ENCODE measurements around the gene MRPS22.
A peak's percentile ranks its signal among the peaks of the same experiment; 100 is the strongest.
"Not testable (repeated sequence)": the region's sequence is repeated elsewhere in the genome, so short reads cannot be mapped to it uniquely, and the experiment has no call there.

MRPS22 gene

DNA sequence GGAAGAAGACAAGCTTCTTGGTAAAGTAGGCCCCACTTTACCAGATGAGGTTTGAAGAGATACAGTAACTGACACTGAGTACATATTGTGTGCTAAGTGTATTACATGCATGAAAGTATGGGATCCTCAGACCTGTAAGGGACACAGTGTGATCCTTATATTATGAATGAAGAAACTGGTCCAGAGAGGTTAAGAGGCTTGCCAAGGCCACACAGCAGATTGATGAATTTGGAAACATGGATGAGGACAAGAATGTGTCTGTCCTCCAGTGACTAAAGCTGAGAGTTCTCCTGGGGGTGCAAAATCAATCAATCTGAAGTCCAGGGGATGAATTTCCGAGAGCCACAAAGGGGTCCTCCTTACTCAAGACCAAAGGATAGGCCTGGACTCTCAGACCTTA is 31.4 kb upstream of the MRPS22 start:
- DNase-seq (ENCODE audit: low spot score): no peak

DNA sequence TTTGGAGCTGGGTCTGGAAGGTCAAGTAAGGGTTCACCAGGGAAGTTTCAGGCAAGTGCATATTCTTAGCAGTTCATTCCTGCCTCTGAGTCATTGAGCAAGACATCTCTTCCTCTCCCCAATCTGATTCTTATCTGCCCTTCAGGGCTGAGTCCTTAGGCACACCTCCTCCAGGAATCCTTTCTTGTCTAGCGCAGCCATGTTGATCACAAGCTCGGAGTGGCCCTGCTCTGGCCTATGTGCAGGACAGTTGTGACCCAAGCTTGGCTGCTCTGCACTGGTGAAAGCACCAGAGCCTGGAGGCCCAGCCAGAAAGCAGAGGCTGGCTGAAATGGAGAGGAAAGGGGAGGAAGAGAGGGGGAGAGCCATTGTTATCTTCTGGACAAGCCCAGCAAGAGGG is 30.9 kb upstream of the MRPS22 start:
- DNase-seq (ENCODE audit: low spot score): no peak

DNA sequence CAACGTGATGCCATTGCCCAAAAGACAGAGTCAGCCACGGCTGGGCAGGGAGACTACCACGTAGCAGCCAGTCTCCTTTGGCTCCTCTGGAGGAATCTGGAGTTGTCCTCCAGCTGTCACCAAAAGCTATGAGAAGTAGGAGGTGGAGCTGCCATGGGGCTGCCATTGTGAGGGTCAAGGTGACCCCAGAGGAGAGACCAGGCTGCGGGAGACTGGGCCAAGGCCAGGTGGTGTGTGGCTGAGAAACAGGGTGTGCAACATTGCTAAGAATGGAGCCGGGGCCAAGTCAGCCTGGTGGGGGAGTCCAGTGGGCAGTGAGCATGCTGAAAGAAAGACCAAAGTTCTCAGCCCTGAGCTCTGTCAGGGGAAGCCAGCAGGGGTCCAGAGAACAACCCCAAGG is 29.9 kb upstream of the MRPS22 start:
- DNase-seq (ENCODE audit: low spot score): no peak

DNA sequence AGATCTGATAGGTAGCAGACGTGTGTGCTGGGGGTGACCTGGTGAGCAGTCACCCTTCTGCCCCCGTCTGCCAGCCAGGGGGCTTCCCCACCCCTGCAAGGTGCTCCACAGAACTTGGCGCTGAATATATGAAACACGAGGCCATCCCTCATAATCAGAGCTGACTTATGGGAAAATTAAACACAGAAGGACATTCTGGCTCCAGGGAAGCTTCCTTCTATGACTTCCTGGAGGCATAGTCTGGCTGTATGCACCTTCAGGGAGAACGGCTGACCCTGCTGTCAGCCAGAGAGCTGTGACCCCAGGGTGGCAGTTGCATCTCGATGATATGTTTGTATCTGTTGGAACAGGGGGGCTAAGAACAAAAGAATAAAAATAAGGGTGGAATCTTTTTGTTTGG is 26.6 kb upstream of the MRPS22 start:
- no peak for DNase-seq (ENCODE audit: low spot score)

DNA sequence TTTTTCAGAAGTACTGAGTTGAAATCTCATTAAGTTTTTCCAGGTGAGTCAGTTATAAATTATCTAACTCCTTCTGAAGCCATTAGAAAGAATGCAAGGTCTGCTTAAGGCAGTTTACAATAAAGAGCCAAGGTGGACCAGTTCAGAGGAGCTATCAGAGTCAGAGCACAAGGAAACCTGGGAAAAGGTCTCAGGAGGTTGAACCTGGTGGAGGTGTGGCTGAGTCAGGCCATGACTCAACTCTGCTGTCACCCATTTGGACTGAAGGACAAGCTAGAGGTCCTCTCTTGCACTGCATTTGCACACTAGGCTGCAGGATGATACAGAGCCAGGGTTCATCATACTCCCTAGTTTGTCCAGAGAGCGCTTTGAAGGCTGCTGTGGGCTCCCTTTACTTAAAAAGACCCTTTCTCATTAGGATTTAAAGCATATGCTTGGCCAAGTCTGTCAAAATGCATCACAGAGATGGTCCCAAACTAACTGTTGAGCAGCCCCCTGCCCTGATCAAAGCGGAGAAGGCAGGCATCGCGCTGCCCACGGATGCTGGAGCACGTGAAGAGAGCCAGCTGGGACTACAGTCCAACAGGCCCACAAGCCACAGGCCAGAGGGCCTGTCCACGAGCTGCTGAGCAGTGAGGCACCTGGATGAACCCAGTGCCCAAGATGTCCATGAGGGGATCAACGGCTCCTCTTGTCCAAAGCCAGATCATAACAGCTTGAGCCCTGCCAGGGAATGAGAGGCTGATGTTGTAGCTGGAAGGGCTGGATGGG is 26.0 kb upstream of the MRPS22 start:
- no peak for DNase-seq (ENCODE audit: low spot score)

DNA sequence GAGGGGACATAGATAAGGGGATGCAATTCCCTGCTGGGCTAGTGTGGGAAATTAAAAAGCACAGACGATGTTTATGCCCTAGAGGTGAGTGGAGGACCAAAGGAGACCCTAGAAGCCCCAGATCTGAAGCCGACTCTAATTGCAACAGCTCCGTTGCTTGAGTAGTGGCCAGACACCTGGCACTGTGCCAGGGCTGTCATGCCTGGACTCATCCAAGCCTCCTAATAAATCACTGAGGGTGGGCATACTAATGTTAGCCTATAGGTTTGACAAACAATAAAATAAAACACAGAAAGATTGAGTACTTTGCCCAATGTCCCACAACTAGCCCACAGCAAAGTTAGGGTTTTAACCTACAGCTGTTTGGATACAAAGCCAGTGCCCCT is 25.4 kb upstream of the MRPS22 start:
- no peak for DNase-seq (ENCODE audit: low spot score)

DNA sequence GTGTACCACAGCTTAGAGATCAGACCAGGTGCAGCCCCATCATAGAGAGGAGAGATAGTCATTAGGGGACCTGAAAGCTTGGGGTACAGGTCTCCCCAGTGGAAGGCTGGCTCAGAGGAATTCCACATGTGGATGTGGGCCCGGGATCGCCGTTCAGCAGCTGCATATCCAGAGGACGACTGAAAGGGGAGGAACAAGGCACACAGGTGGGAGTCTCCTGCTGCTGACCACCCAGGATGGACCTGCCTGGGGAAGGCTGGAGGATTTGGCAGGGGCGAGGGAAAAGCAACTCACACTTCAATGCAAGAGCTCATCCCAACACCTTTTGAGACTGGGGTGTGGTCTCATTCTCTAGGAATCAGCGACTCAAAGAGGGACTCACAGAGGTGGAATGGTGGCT is 25.0 kb upstream of the MRPS22 start:
- DNase-seq (ENCODE audit: low spot score): no peak

DNA sequence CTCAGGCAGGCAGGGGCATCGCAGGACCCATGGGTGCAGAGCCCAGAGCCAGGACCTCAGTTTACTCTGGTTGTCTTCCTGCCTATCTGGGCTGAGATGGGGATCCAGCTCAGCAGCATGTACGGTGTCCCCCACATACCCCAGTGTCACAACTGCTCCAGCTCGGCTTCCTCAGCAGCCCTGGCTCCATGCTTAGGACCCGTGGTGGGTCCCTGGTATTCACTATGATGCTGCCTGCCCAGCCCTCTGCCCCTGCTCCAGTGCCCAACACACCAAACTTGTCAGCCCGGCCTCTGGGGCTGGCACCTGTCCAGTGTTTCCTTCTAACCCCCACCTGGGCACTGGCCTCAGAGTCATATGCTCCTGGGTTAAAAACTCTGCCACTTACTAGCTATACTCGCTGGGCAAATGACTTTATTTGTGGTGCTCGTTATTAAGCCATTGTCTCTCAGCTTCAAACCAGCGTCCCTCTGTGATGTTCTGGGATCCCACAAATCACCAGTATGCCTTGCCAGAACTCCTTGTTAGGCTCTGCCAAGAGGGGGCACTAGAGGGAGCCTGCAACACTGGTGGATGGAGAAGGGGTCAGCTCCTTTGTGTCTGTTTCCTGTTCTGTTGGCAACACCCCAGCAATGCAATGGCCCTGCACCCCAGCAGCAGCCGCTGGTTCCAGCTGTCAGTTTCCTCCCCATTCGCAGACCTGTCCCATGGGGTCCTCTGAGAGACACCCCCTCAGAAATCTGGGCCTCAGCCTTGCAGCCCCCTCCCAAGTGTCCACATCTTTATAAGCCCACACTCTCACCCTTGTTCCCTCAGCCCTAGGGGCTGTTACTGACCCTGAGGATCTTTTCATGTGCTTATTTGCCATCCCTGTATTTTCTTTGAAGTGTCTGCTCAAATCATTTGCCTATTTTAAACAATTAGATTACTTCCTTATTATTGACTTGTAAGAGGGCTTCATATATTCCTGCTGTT is 24.1 kb upstream of the MRPS22 start:
- DNase-seq (ENCODE audit: low spot score): no peak

DNA sequence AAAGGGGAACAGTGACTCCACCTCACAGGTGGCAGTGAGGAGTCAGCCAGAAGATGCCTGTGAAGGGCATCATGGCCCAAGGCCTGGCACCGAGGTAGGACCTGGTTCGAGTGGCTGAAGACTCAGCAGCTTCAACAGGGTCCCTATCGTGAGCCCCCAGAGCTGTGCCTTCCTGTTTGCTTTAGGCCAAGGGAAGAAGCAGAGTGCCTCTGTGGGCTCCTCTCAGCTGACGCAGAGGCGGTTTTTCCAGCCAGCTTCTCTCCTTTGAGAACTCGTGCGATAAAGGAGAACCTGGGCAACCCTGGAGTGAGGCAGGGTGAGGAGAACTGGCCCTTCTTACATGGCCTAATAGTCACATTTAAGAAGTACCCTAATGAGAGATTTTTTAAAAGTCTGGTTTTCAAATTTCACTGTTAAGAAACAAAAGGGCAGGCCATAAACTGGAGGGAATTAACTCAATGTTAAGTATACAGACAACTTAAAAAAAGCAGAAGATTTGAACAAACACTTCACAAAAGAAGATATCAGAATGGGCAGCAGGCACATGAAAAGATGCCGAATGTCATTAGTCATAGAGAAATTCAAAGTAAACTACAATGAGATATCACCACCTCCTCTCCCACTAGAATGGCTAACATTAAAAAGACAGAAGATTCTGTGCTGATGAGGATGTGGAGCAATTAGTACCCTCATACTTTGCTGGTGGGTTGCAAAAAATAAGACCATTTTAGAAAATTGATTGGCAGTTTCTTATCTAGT is 23.1 kb upstream of the MRPS22 start:
- no peak for DNase-seq (ENCODE audit: low spot score)

DNA sequence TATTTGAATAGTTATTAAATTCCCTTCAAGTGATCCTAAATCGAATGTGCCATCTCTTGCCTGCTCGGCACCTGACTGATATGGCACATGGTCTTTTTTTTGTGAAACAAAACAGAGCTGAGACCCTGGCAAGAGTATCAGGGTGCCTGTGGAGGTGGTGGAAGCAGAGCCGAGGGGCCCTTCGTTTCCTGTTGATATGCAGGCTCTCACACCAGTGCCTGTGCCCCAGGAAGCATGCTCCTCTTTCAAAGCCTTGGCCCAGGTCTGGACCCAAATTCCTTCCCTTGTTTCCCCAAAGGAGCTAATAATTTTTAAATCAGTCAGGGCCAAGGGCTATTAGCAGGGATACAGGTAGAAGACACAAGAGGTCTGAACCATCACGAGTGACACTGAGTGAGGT is 21.5 kb upstream of the MRPS22 start:
- DNase-seq (ENCODE audit: low spot score): no peak

DNA sequence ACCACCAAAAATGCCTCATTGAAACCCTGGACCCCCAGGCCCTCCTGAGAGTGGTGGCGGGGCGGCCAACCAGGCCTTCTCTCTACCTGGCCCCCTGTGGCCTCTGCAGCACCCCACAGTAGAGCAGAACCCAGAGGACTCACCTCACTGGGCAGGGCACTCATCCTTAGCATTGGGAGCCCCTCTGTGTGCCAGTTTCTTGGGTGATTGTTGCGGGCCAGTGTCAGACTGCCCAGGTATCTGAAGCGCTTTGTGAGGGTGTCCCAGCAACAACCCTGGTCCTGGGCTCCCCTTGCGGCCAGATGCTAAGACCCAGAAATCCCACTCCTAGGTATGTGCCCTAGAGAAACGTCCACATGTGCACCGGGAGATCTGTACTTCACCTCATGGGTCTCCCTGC is 20.7 kb upstream of the MRPS22 start:
- no peak for DNase-seq (ENCODE audit: low spot score)

DNA sequence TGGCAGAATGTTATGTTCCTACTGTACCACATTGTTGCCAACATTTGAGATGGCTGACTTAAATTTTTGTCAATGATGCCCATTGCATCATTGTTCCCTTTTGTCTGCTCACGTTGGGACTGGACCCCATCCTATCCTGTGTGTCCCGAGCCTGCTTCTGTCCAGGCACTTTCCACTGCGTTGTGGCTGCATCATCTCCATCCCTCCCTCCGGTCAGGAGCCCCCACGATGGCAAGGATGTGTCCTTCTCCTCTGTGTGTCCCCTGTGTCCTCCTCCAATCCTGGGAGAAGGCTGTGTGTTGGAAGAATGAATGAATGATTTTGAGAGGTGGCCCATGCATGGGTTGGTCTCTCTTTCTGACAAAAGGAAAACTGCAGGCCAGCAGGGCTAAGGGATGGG is 19.4 kb upstream of the MRPS22 start:
- DNase-seq (ENCODE audit: low spot score): no peak

DNA sequence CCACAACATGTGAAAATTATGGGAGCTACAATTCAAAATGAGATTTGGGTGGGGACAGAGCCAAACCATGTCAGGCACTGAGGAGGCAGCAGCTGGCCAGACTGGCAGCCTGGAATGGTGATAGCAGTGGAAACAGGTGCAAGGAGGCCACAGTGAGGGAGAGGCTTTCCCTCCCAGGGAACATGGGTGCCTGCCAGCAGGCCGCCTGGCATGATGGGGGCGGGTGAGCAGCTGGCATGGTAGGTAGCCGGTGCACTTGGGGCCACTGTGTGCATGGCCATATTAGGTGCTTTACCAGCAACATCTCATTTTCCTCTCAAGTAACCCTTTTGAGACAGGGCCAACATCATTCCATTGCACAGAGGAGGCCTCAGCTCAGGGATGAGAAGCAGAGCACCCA is 18.3 kb upstream of the MRPS22 start:
- DNase-seq (ENCODE audit: low spot score): no peak

DNA sequence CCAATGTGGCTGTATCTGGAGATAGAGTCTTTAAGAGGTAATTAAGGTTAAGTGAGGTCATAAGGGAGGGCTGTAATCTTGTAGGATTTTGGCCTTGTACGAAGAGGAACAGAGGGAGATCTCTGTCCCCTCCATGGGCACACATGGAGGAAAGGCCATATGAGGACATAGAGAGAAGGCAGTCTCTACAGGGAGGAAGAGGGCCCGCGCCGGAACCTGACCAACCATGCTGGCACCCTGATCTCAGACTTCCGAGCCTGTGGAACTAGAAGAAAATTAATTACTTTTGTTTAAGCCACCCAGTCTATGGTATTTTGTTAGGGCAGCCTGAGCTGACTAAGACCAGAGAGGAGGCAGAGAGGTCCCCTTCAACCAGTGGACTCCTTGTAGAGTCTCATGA is 17.7 kb upstream of the MRPS22 start:
- DNase-seq (ENCODE audit: low spot score): no peak

DNA sequence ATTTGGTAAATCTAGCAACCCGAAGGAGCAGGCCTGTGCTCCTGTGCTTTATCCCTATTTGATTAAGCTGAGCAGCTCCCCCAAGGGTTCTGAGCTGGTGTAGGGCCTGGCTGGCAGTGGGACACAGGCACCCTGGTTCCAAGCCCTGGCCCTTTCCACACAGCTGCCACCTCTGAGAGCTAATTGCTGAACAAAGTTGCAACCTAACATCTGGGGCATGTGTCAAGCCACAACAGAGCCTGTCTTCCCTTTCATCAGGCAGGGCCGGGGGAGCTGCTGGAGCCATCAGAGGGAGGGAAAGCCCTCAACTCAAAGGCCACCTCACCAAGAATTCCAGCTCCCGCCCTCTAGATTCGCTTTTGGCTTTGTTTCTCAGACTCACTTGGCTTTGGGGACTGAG is 17.1 kb upstream of the MRPS22 start:
- DNase-seq (ENCODE audit: low spot score): no peak

DNA sequence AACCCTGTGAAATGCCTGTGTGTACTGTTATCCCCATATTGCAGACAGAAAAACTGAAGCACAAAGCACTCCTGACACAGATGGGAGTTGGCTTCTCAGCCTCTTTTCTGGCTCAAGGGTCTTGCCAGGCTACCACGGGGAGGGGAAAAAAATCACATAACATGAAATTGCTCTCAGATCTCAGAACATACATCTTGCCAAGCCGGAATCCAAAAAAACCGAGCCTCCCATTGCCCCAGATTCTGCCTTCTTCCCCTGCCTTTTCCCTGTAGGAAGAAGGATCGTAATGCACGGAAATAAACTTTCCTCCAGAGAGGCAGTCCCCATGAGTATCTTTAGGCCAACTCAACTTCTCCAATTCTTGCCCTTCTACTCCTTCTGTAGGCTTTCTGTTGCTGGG is 16.6 kb upstream of the MRPS22 start:
- no peak for DNase-seq (ENCODE audit: low spot score)

DNA sequence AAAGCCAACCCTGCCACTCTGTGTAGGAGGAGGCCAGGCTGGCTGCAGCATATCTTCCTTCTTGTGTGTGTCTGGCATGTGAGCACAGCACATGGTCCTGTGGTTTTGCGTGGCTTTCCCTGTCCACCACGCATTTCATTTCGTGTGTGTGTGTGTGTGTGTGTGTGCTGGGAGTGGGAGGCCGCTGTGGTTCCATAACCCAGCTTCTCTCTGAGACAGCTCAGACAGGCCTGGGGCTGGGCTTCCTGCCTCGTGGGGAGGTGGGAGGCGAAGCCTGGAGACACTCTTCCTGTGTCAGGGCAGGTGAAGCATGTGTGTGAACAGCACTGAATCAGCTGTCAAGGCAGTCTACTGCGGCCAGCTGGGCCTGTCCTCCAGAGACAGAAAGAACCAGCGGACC is 16.0 kb upstream of the MRPS22 start:
- no peak for DNase-seq (ENCODE audit: low spot score)

DNA sequence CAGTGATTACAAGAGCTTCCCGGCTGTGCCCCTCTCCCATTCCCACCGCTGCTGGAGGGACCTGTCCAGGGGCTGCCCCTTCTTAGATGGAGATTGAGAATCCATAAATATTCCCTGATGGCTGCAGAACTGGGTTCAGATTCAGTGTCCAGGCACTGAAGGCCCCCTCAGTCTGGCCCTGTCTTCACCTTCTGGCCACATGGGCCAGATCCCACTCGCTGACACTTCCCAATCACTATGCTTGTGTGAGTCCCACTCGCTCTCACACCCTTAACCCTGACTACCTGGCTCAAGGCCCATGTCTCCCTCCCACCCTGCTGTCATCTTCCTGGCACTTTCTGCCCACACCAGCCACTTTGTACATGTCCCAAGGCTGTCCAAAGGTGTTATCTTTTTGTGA is 15.5 kb upstream of the MRPS22 start:
- DNase-seq (ENCODE audit: low spot score): no peak

DNA sequence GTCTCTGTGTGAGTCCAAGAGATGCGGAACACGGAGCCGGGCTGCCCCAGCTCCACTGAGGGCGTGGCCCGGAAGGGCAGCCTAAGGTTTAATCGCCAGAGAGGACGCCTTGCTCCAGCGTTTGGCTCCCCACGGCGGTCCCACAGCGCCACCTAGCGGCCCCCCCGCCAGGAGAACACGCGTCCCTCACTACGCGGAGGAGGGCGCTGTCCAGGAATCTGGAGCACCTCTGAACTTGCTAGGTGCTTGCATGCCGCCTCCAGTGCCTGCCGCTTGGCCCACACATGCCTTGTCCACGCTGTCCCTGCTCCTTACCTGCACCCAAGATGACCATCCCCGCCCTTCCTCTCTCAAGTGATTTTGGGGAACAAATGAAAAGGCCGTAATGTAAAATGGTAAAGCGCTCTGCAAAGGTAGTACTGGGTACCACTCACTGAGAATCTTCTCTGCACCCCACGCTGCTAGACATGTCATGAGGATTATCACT is 14.4 kb upstream of the MRPS22 start:
- DNase-seq (ENCODE audit: low spot score): peak; percentile 79

DNA sequence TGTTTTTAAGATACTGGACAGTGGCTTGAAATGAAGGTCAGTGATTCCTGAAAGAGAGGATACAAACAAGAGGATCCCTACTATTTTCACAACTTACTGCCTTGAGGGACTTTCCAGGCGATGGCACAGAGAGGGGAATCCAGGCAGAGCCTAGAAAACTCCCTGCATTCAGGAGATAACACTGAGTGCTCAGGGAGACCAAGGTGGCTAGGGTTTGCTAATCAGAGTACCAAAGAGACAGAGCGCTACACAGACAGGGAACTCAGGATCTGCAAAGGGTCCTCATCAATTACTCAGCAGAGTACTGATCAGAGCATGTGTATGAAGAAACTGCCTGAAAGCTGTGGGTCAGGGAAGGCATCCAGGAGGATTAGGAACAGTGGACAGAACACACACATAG is 11.7 kb upstream of the MRPS22 start:
- DNase-seq (ENCODE audit: low spot score): no peak

DNA sequence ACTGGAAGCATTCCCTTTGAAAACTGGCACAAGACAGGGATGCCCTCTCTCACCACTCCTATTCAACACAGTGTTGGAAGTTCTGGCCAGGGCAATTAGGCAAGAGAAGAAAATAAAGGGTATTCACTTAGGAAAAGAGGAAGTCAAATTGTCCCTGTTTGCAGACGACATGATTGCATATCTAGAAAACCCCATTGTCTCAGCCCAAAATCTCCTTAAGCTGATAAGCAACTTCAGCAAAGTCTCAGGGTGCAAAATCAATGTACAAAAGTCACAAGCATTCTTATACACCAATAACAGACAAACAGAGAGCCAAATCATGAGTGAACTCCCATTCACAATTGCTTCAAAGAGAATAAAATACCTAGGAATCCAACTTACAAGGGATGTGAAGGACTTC is 9.1 kb upstream of the MRPS22 start:
- DNase-seq (ENCODE audit: low spot score): not testable (repeated sequence)

DNA sequence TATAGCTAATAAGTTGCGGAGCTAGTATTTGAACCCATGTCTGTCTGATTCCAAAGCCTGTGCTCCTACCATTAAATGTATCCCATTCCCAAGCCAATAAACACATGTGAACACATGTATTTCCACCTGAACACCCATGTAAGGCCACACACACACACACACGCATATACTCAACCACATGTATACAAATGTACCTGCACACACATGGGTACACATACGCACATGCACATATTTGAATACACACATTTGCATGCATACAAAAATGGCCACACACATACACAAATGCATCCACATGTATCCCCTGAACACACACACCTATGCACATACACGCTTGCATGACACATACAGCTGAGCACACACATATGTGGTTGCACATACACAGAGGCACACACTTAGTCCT is 5.4 kb upstream of the MRPS22 start:
- DNase-seq (ENCODE audit: low spot score): no peak
